ENCODE measurements around the gene TLE3.

Gene TLE3

GRCh38 chr15:70060993-70061305, 36.8 kb downstream of the TLE3 start:
- no peak for DNase-seq

- DNase-seq, result no peak
Observed at GRCh38 chr15:70060214-70060992, 37.3 kb downstream of the TLE3 start.

- no peak for DNase-seq
Observed at GRCh38 chr15:70059476-70060213, 38.1 kb downstream of the TLE3 start.

- DNase-seq, result no peak
Observed at GRCh38 chr15:70058642-70059360, 38.9 kb downstream of the TLE3 start.

- DNase-seq, result no peak
Observed at GRCh38 chr15:70057931-70058641, 39.6 kb downstream of the TLE3 start.

GRCh38 chr15:70056091-70056680, 41.5 kb downstream of the TLE3 start:
- no peak for DNase-seq

GRCh38 chr15:70055601-70056051, 42.1 kb downstream of the TLE3 start:
- DNase-seq, result no peak

- DNase-seq, result no peak
Observed at GRCh38 chr15:70054884-70055387, 42.8 kb downstream of the TLE3 start.

GRCh38 chr15:70054366-70054765, 43.4 kb downstream of the TLE3 start:
- DNase-seq, result no peak

- no peak for DNase-seq
Observed at GRCh38 chr15:70053716-70054229, 43.9 kb downstream of the TLE3 start.

GRCh38 chr15:70053001-70053715, 44.6 kb downstream of the TLE3 start:
- DNase-seq, result no peak

GRCh38 chr15:70051948-70052633, 45.6 kb downstream of the TLE3 start:
- no peak for DNase-seq

- no peak for DNase-seq
Observed at GRCh38 chr15:70050970-70051369, 46.7 kb downstream of the TLE3 start.

GRCh38 chr15:70050441-70050840, 47.3 kb downstream of the TLE3 start:
- DNase-seq, result no peak

GRCh38 chr15:70049701-70050301, 47.9 kb downstream of the TLE3 start:
- DNase-seq, result no peak

- DNase-seq, result no peak
Observed at GRCh38 chr15:70048578-70049514, 48.9 kb downstream of the TLE3 start.

- no peak for DNase-seq
Observed at GRCh38 chr15:70048198-70048565, 49.5 kb downstream of the TLE3 start.

GRCh38 chr15:70047386-70048197, 50.1 kb downstream of the TLE3 start:
- DNase-seq, result no peak
